H9 (cell line): Measurements from ENCODE around the gene NUDT4. TPM values are rescaled to one million over a fixed set of nuclear protein-coding genes. Genes with fewer than 3 reads are reported as not detected.
A peak's percentile ranks its signal among the peaks of the same experiment; 100 is the strongest.

Experiments
- DNase-seq: peaks from one replicate; pipeline ENCODE4 v3.0.0-alpha.2; 2017
- H2AFZ ChIP-seq: one replicate; pipeline ENCODE4 v1.6.1; 2013; ENCODE audit warnings: mild to moderate bottlenecking, low read length, control low read depth, moderate library complexity
- H2AK5ac ChIP-seq: 2 replicates; pipeline ENCODE4 v1.6.1; 2013; ENCODE audit warnings: low read length, control low read depth, mixed read lengths; ENCODE audit not compliant: insufficient read length
- H2BK120ac ChIP-seq: one replicate; pipeline ENCODE4 v1.6.1; 2013; ENCODE audit warnings: low read depth, mild to moderate bottlenecking, low read length, control low read depth, inconsistent platforms; ENCODE audit not compliant: poor library complexity, severe bottlenecking
- H2BK12ac ChIP-seq: 2 replicates; pipeline ENCODE4 v1.6.1; 2013; ENCODE audit warnings: low read length, control low read depth, mixed read lengths, low read depth; ENCODE audit not compliant: insufficient read length
- H2BK15ac ChIP-seq: 2 replicates; pipeline ENCODE4 v1.6.1; 2013; ENCODE audit warnings: low read depth, low read length, control low read depth
- H2BK20ac ChIP-seq: one replicate; pipeline ENCODE4 v1.6.1; 2013; ENCODE audit warnings: low read depth, mild to moderate bottlenecking, low read length, control low read depth, inconsistent platforms; ENCODE audit not compliant: poor library complexity, severe bottlenecking
- H2BK5ac ChIP-seq: 2 replicates; pipeline ENCODE4 v1.6.1; 2013; ENCODE audit warnings: low read length, control low read depth, mixed read lengths; ENCODE audit not compliant: insufficient read length
- H3K14ac ChIP-seq: 2 replicates; pipeline ENCODE4 v1.6.1; 2013; ENCODE audit warnings: low read length, control low read depth; ENCODE audit not compliant: insufficient read depth
- H3K18ac ChIP-seq: 2 replicates; pipeline ENCODE4 v1.6.1; 2013; ENCODE audit warnings: low read depth, mild to moderate bottlenecking, mixed read lengths, low read length, control low read depth; ENCODE audit not compliant: insufficient read length
- H3K23ac ChIP-seq: 2 replicates; pipeline ENCODE4 v1.6.1; 2013; ENCODE audit warnings: low read length, control low read depth, mixed read lengths, low read depth; ENCODE audit not compliant: insufficient read length
- H3K23me2 ChIP-seq: 2 replicates; pipeline ENCODE4 v1.6.1; 2013; ENCODE audit warnings: low read depth, mild to moderate bottlenecking, mixed read lengths, low read length, control low read depth; ENCODE audit not compliant: insufficient read length, poor library complexity, severe bottlenecking
- H3K27ac ChIP-seq: 2 replicates; pipeline ENCODE4 v1.5.1; 2013; ENCODE audit warnings: low read length, control low read depth, mixed read lengths, low read depth; ENCODE audit not compliant: insufficient read length
- H3K27me3 ChIP-seq: 2 replicates; pipeline ENCODE4 v1.6.1; 2013; ENCODE audit warnings: low read length, control low read depth, inconsistent platforms; ENCODE audit not compliant: insufficient read depth
- H3K4ac ChIP-seq: 2 replicates; pipeline ENCODE4 v1.6.1; 2013; ENCODE audit warnings: low read depth, mild to moderate bottlenecking, control low read depth, inconsistent platforms, low read length, moderate library complexity
- H3K4me1 ChIP-seq: 2 replicates; pipeline ENCODE4 v1.6.1; 2013; ENCODE audit warnings: low read length, control low read depth, inconsistent platforms; ENCODE audit not compliant: insufficient read depth
- H3K4me2 ChIP-seq: 2 replicates; pipeline ENCODE4 v1.6.1; 2013; ENCODE audit warnings: low read length, control low read depth, mixed read lengths; ENCODE audit not compliant: insufficient read length, insufficient read depth
- H3K56ac ChIP-seq: 2 replicates; pipeline ENCODE4 v1.6.1; 2013; ENCODE audit warnings: low read depth, mild to moderate bottlenecking, mixed read lengths, low read length, control low read depth; ENCODE audit not compliant: insufficient read length
- H3K79me1 ChIP-seq: 2 replicates; pipeline ENCODE4 v1.6.1; 2013; ENCODE audit warnings: low read depth, mild to moderate bottlenecking, moderate library complexity, low read length, control low read depth, inconsistent platforms; ENCODE audit not compliant: insufficient read depth, poor library complexity, severe bottlenecking
- H3K79me2 ChIP-seq: 2 replicates; pipeline ENCODE4 v1.6.1; 2013; ENCODE audit warnings: low read length, control low read depth, inconsistent platforms; ENCODE audit not compliant: insufficient read depth
- H3K9ac ChIP-seq: 2 replicates; pipeline ENCODE4 v1.6.1; 2013; ENCODE audit warnings: low read length, control low read depth, mixed read lengths; ENCODE audit not compliant: insufficient read length; ENCODE audit errors: extremely low read depth
- H3K9me3 ChIP-seq: one replicate; pipeline ENCODE4 v1.6.1; 2013; ENCODE audit warnings: low read depth, low read length, inconsistent platforms; ENCODE audit not compliant: control insufficient read depth
- H3T11ph ChIP-seq: one replicate; pipeline ENCODE4 v1.6.1; 2013; ENCODE audit warnings: mild to moderate bottlenecking, low read length, control low read depth, inconsistent platforms
- H4K20me1 ChIP-seq: one replicate; pipeline ENCODE4 v1.6.1; 2013; ENCODE audit not compliant: control insufficient read depth, insufficient read length, insufficient read depth
- H4K5ac ChIP-seq: 2 replicates; pipeline ENCODE4 v1.6.1; 2013; ENCODE audit warnings: low read depth, mild to moderate bottlenecking, mixed read lengths, low read length, control low read depth; ENCODE audit not compliant: insufficient read length
- H4K8ac ChIP-seq: replicated peaks from 2 replicates; pipeline ENCODE4 v1.6.1; 2013; ENCODE audit warnings: low read length, control low read depth, mixed read lengths, low read depth; ENCODE audit not compliant: insufficient read length
- H4K91ac ChIP-seq: 2 replicates; pipeline ENCODE4 v1.6.1; 2013; ENCODE audit warnings: low read depth, mild to moderate bottlenecking, moderate library complexity, mixed read lengths, low read length, control low read depth; ENCODE audit not compliant: insufficient read length
- H3K27ac Mint-ChIP-seq, 3 experiments: 2 replicates in 2 of 3; 3 replicates in 1 of 3; pipeline ENCODE4 v1.8.0; 2020 to 2021; ENCODE audit warnings: mixed read lengths in 3 of 3, mild to moderate bottlenecking in 1 of 3, moderate library complexity in 1 of 3
- H3K27me3 Mint-ChIP-seq: 2 replicates; pipeline ENCODE4 v1.8.0; 2021; ENCODE audit warnings: low read depth, mild to moderate bottlenecking, moderate library complexity, mixed read lengths
- H3K36me3 Mint-ChIP-seq, 3 experiments: 2 replicates in 2 of 3; 3 replicates in 1 of 3; pipeline ENCODE4 v1.8.0; 2020 to 2021; ENCODE audit warnings: low read depth in 3 of 3, mixed read lengths in 3 of 3; ENCODE audit not compliant: insufficient read depth in 1 of 3
- H3K4me1 Mint-ChIP-seq, 2 experiments: 2 replicates each; pipeline ENCODE4 v1.8.0; 2020; ENCODE audit warnings: mixed read lengths in 2 of 2
- H3K4me3 Mint-ChIP-seq, 2 experiments: 2 replicates in 1 of 2; 3 replicates in 1 of 2; pipeline ENCODE4 v1.8.0; 2020 to 2021; ENCODE audit warnings: mild to moderate bottlenecking in 2 of 2, mixed read lengths in 2 of 2, moderate library complexity in 1 of 2
- H3K9me3 Mint-ChIP-seq, 2 experiments: 2 replicates in 1 of 2; 3 replicates in 1 of 2; pipeline ENCODE4 v1.8.0; 2020; ENCODE audit warnings: mild to moderate bottlenecking in 2 of 2, mixed read lengths in 2 of 2, moderate library complexity in 1 of 2
- WGBS: extraction: QIAGEN DNeasy Blood & Tissue Kit; methylation state at CpG from one replicate; pipeline ENCODE4 v1.1.7; 2013; ENCODE audit warnings: missing lambda C conversion rate, low lambda C conversion rate, mixed read lengths; ENCODE audit not compliant: insufficient read length; ENCODE audit errors: extremely low coverage; 5-methylcytosine and 5-hydroxymethylcytosine counted together
- total RNA-seq: library from RNA; stranded (reverse); gene quantifications from 2 replicates; pipeline ENCODE4 v1.2.1, GENCODE V29; 2021
- TF ChIP-seq, protein P1 (sequence below): fragments of 200-600 bp; sonication (generic); conservative IDR thresholded peaks from 3 replicates; pipeline ENCODE4 v1.8.0; 2021; ENCODE audit warnings: antibody characterized with exemption, mild to moderate bottlenecking

The NUDT4 gene
- total RNA-seq, 1 experiment from 2014 or later, result 40.6 TPM

DNA sequence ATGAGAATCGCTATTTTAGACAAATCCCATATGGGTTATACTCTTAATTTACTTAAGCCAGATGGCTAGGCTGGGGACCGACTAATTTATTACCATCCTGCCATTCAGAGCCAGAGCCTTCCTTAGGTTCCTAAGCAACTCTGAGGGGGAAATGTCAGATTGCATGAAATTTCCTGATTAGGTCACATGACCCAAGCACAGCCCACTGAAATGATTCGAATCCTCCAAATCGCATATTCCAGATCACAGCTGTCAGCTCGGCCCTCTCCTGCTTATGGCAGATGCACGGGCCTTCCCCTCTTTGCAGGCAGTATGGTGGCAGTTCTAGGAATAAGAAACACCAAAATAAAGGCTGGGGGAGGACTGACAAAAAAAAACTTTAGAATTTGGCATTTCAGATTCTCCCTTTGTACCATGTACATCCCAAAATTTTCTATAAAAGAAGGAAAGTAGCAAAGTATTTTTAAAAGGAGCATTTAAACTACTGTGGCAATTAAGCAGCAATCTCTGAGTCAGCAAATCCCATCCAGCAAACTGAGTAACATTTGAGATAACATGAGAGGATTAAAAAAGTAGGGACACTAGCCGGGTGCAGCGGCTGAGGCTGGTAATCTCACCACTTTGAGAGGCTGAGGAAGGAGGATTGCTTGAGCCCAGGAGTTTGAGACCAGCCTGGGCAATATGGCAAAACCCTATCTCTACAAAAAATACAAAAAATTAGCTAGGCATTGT is 30.5 kb upstream of the NUDT4 start:
- Histone ChIP-seq H4K20me1 (no peaks in the 10 kb centered on the region), H2BK5ac (no peak overlapping the region), H4K5ac (no peak overlapping the region), H3K9ac (no peak overlapping the region), H3K14ac (no peak overlapping the region), H3K4me1 (no peaks in the 10 kb centered on the region), H3T11ph (no peak overlapping the region), H3K56ac (no peak overlapping the region), H3K9me3 (no peaks in the 10 kb centered on the region), H3K79me1 (no peaks in the 10 kb centered on the region), H2AFZ (no peak overlapping the region), H2BK15ac (no peak overlapping the region), H2BK20ac (no peak overlapping the region), H3K18ac (no peak overlapping the region), H4K8ac (no peak overlapping the region), H3K23ac (no peak overlapping the region), H3K79me2 (no peaks in the 10 kb centered on the region), H3K4me2 (no peak overlapping the region), H3K23me2 (no peaks in the 10 kb centered on the region), H3K27me3 (no peaks in the 10 kb centered on the region), H4K91ac (no peak overlapping the region), H3K4ac (no peak overlapping the region), H2BK120ac (no peak overlapping the region), H3K27ac (no peak overlapping the region), H2BK12ac (no peak overlapping the region), H2AK5ac (no peak overlapping the region)
- no peak for DNase-seq
- Mint-ChIP-seq H3K4me3 (no peak overlapping the region), H3K9me3 (no peaks in the 10 kb centered on the region; a peak in 1 of 5 replicates), H3K4me1 (no peaks in the 10 kb centered on the region), H3K27me3 (no peaks in the 10 kb centered on the region), H3K27ac (peak overlapping the region in 1 of 3 experiments; percentile 36; a peak in 2 of 7 replicates), H3K36me3 (peaks cover 0 to 7% (median 0%) of the 10 kb centered on the region in 3 experiments; a peak in 2 of 7 replicates)
- WGBS, result no CpG with 5 or more reads among the region's 8 CpGs
- TF ChIP-seq, protein P1, sequence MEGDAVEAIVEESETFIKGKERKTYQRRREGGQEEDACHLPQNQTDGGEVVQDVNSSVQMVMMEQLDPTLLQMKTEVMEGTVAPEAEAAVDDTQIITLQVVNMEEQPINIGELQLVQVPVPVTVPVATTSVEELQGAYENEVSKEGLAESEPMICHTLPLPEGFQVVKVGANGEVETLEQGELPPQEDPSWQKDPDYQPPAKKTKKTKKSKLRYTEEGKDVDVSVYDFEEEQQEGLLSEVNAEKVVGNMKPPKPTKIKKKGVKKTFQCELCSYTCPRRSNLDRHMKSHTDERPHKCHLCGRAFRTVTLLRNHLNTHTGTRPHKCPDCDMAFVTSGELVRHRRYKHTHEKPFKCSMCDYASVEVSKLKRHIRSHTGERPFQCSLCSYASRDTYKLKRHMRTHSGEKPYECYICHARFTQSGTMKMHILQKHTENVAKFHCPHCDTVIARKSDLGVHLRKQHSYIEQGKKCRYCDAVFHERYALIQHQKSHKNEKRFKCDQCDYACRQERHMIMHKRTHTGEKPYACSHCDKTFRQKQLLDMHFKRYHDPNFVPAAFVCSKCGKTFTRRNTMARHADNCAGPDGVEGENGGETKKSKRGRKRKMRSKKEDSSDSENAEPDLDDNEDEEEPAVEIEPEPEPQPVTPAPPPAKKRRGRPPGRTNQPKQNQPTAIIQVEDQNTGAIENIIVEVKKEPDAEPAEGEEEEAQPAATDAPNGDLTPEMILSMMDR, result no peak
